ENCODE results near the gene ZNF280B.
"Not testable (repeated sequence)": the region's sequence is repeated elsewhere in the genome, so short reads cannot be mapped to it uniquely, and the experiment has no call there.

ZNF280B gene

DNA sequence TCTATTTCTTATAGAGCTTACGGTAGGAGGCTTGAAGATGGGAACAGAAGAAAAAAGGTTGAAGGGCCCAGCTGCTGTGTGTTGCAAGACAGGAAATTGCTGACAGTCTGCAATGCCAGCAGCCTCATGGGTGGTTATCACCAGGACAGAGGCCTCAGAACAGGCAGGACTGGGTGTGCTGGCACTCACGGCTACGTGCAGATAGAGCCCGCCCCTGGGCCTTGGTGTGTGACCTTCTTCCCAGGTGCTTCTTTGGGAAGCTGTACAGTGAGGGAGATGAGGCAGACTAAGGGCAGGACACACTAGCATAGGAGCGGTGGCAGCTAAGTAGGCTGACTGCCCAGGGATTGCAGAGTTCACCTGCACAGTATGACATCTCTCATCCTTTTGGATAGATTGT, 37.9 kb upstream of the ZNF280B start:
- no peaks in the 10 kb centered on the region for H3K36me3 Mint-ChIP-seq
- no peak for ATAC-seq
- no peak overlapping the region for H3K4me3 Mint-ChIP-seq
- no peak for DNase-seq (ENCODE audit: low spot score in 2 of 2)
- no peak overlapping the region for H3K27ac Mint-ChIP-seq
- H3K4me1 Mint-ChIP-seq, result no peaks in the 10 kb centered on the region
- no peaks in the 10 kb centered on the region for H3K9me3 Mint-ChIP-seq

GRCh38 chr22:22545084-22545483, 36.5 kb upstream of the ZNF280B start:
- Mint-ChIP-seq H3K4me3 (no peak overlapping the region), H3K4me1 (no peaks in the 10 kb centered on the region), H3K9me3 (no peaks in the 10 kb centered on the region), H3K27ac (no peak overlapping the region), H3K36me3 (no peaks in the 10 kb centered on the region)
- DNase-seq (ENCODE audit: low spot score in 2 of 2) (no peak), ATAC-seq (no peak)

DNA sequence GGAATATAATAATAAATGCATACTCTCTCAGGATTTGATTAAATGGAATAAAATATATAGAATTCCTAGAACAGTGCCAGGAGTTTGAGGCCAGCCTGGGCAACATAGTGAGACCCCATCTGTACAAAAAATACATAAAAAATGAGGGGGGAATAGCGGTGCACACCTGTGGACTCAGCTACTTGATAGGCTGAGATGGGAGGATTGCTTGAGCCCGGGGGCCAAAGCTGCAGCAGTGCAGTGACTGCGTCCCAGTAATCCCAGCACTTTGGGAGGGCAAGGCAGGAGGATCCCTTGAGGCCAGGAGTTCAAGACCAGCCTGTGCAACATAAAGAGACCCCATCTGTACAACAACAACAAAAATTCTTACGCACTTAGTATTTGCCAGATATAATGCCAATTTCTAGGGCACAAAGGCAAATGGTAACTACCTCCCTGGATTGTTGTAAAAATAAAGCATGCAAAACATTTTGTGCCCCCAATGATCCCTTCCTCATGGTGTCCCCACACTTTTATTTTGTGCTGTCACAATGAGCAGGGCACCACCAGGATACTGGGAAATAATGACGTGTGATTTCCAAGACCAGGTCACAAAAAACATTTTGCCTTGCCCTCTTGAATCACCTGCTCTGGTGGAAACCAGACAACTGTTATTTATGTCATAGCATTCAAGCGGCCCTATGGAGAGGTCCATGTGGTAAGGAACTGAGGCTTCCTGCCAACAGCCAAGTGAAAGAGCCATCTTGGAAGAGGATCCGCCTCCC, 29.9 kb upstream of the ZNF280B start:
- no peak for DNase-seq (ENCODE audit: low spot score in 2 of 2)
- H3K4me3 Mint-ChIP-seq, result no peak overlapping the region
- H3K36me3 Mint-ChIP-seq, result no peaks in the 10 kb centered on the region
- no peaks in the 10 kb centered on the region for H3K4me1 Mint-ChIP-seq
- H3K27ac Mint-ChIP-seq, result no peak overlapping the region
- H3K9me3 Mint-ChIP-seq, result no peaks in the 10 kb centered on the region
- ATAC-seq, result no peak

DNA sequence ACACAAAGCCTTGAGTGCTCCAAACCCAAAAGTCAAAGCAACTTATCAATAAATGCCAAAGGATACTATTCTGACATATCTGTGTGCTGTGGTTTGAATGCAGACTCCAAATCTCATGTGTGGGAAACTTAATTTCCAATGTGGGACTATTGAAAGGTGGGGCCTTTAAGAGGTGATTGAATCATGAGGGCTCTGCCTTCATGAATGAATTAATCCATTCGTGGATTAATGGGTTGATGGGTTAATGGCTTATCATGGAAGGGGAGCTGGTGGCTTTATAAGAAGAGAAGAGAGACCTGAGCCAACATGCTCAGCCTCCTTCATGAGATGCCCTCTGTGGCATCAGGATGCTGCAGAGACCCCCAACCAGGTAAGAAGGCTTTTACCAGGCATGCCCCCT, 28.4 kb upstream of the ZNF280B start:
- Mint-ChIP-seq H3K4me3 (no peak overlapping the region), H3K4me1 (no peaks in the 10 kb centered on the region), H3K9me3 (no peaks in the 10 kb centered on the region), H3K36me3 (no peaks in the 10 kb centered on the region), H3K27ac (no peak overlapping the region)
- ATAC-seq, result no peak
- DNase-seq (ENCODE audit: low spot score in 2 of 2), result no peak

DNA sequence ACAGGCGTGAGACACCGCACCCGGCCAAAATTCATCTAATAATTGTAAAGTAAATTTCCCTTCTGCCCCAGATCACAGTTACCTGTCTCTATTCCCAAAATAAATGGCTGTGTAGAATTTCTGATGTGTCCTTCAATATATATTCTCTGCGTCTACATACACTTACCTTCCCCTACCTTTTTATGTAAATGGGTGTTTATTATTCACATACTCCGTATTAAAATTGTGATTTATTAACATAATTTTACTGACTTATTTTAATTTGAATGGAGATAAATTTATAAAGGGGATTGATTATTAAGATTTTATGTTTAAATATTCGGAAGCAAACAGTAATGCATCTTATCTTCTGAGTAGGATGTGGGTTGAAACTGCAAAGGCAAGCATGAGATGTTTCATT, 28.0 kb upstream of the ZNF280B start:
- DNase-seq (ENCODE audit: low spot score in 2 of 2), result no peak
- no peak for ATAC-seq
- no peaks in the 10 kb centered on the region for H3K9me3 Mint-ChIP-seq
- H3K4me3 Mint-ChIP-seq, result no peak overlapping the region
- no peak overlapping the region for H3K27ac Mint-ChIP-seq
- H3K36me3 Mint-ChIP-seq, result no peaks in the 10 kb centered on the region
- H3K4me1 Mint-ChIP-seq, result no peaks in the 10 kb centered on the region

DNA sequence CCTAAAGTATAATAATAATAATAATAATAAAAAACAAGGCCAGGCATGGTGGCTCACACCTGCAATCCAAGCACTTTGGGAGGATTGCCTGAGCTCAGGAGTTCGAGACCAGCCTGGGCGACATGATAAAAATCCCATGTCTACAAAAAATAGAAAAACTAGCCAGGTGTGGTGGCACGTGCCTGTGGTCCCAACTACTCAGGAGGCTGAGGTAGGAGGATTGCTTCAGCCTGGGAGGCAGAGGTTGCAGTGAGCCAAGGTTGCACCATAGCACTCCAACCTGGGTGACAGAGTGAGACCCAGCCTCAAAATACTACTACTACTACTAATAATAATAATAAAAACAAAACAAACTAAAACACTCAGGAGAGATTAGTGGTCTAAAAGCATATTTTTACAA, 27.1 kb upstream of the ZNF280B start:
- no peaks in the 10 kb centered on the region for H3K9me3 Mint-ChIP-seq
- H3K27ac Mint-ChIP-seq, result no peak overlapping the region
- no peak for ATAC-seq
- no peak for DNase-seq (ENCODE audit: low spot score in 2 of 2)
- H3K36me3 Mint-ChIP-seq, result no peaks in the 10 kb centered on the region
- no peak overlapping the region for H3K4me3 Mint-ChIP-seq
- no peaks in the 10 kb centered on the region for H3K4me1 Mint-ChIP-seq

GRCh38 chr22:22534604-22535415, 26.3 kb upstream of the ZNF280B start:
- no peaks in the 10 kb centered on the region for H3K4me1 Mint-ChIP-seq
- ATAC-seq, result no peak
- no peak overlapping the region for H3K27ac Mint-ChIP-seq
- DNase-seq (ENCODE audit: low spot score in 2 of 2), result no peak
- no peak overlapping the region for H3K4me3 Mint-ChIP-seq
- H3K9me3 Mint-ChIP-seq, result no peaks in the 10 kb centered on the region
- no peaks in the 10 kb centered on the region for H3K36me3 Mint-ChIP-seq

DNA sequence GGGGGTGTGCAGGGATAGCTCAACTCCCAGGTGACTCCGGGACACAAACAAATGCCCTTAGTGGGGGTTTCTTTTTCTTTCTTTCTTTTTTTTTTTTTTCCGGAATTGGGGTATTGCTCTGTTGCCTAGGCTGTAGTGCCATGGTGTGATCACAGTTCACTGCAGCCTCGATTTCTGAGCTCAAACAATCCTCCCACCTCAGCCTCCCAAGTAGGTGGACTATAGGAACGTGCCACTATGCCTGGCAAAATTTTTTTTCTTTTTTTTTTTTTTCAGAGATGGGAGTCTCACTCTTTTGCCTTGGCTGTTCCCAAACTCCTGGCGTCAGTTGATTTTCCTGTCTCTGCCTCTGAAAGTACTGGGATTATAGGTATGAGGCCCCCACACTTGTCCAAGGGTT, 25.3 kb upstream of the ZNF280B start:
- Mint-ChIP-seq H3K36me3 (no peaks in the 10 kb centered on the region), H3K9me3 (no peaks in the 10 kb centered on the region), H3K4me1 (no peaks in the 10 kb centered on the region), H3K27ac (no peak overlapping the region), H3K4me3 (no peak overlapping the region)
- ATAC-seq (no peak), DNase-seq (ENCODE audit: low spot score in 2 of 2) (no peak)

- no peak overlapping the region for H3K4me3 Mint-ChIP-seq
- no peak for DNase-seq (ENCODE audit: low spot score in 2 of 2)
- ATAC-seq, result no peak
- H3K27ac Mint-ChIP-seq, result no peak overlapping the region
- H3K36me3 Mint-ChIP-seq, result no peaks in the 10 kb centered on the region
- H3K9me3 Mint-ChIP-seq, result no peaks in the 10 kb centered on the region
- H3K4me1 Mint-ChIP-seq, result no peaks in the 10 kb centered on the region
Observed at GRCh38 chr22:22533417-22533816, 24.9 kb upstream of the ZNF280B start.

- not testable (repeated sequence) for ATAC-seq; H3K4me3 Mint-ChIP-seq; H3K4me1 Mint-ChIP-seq; DNase-seq (ENCODE audit: low spot score in 2 of 2); H3K36me3 Mint-ChIP-seq; H3K9me3 Mint-ChIP-seq; H3K27ac Mint-ChIP-seq
Observed at GRCh38 chr22:22532547-22533071, 24.1 kb upstream of the ZNF280B start.

DNA sequence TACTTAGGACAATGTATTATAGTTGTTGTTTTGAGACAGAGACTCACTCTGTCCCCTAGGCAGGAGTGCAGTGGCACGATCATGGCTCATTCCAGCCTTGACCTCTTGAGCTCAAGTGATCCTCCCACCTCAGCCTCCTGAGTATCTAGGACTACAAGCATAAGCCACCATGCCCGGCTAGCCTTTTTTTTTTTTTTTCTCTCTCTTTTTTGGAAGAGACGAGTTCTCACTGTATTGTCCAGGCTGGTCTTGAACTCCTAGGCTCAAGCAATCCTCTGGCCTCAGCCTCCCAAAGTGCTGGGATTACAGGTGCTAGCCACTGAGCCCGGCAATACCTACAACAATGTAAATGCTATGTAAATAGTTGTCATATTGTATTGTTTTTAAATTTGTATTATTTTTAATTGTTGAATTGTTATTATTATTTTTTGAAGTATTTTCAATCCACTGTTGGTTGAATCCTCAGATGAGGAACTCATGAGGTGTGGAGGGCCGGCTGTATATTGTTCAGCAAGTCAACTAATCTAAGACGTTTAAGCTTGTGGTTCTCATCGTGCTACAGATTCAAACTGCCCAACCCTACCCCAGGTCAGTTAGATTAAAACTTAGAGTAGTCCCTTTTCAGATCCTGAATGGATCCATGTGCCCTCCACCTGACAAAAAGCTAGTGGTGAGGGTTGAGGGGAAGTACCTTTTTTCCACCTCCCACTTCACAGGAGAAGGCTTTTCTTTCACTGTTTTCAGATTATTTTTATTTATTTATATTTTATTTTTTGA, 23.4 kb upstream of the ZNF280B start:
- Mint-ChIP-seq H3K36me3 (no peaks in the 10 kb centered on the region), H3K4me3 (no peak overlapping the region), H3K4me1 (no peaks in the 10 kb centered on the region), H3K9me3 (no peaks in the 10 kb centered on the region), H3K27ac (no peak overlapping the region)
- DNase-seq (ENCODE audit: low spot score in 2 of 2), result no peak
- no peak for ATAC-seq

DNA sequence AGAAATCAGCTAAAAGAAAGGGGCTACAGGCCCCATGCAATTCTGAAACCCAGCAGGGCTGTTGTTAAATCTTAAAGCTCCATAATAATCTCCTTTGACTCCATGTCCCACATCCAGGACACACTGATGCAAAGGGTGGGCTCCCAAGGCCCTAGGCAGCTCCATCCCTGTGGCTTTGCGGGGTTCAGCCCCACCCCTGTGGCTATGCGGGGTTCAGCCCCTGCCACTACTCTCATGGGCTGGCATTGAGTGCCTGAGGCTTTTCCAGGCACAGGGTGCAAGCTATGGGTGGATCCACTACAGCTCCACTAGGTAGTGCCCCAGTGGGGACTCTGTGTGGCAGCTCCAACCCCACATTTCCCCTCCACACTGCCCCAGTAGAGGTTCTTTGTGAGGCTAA, 20.2 kb upstream of the ZNF280B start:
- Mint-ChIP-seq H3K9me3 (no peaks in the 10 kb centered on the region), H3K27ac (no peak overlapping the region), H3K4me3 (no peak overlapping the region), H3K36me3 (no peaks in the 10 kb centered on the region), H3K4me1 (no peaks in the 10 kb centered on the region)
- ATAC-seq (no peak), DNase-seq (ENCODE audit: low spot score in 2 of 2) (no peak)

GRCh38 chr22:22527312-22527711, 18.8 kb upstream of the ZNF280B start:
- Mint-ChIP-seq H3K27ac (no peak overlapping the region), H3K36me3 (no peaks in the 10 kb centered on the region), H3K9me3 (no peaks in the 10 kb centered on the region), H3K4me1 (no peaks in the 10 kb centered on the region), H3K4me3 (no peak overlapping the region)
- DNase-seq (ENCODE audit: low spot score in 2 of 2) (no peak), ATAC-seq (no peak)

GRCh38 chr22:22526125-22526912, 17.8 kb upstream of the ZNF280B start:
- Mint-ChIP-seq H3K4me1 (no peaks in the 10 kb centered on the region), H3K9me3 (no peaks in the 10 kb centered on the region), H3K27ac (no peak overlapping the region), H3K36me3 (no peaks in the 10 kb centered on the region), H3K4me3 (no peak overlapping the region)
- DNase-seq (ENCODE audit: low spot score in 2 of 2) (no peak), ATAC-seq (no peak)

DNA sequence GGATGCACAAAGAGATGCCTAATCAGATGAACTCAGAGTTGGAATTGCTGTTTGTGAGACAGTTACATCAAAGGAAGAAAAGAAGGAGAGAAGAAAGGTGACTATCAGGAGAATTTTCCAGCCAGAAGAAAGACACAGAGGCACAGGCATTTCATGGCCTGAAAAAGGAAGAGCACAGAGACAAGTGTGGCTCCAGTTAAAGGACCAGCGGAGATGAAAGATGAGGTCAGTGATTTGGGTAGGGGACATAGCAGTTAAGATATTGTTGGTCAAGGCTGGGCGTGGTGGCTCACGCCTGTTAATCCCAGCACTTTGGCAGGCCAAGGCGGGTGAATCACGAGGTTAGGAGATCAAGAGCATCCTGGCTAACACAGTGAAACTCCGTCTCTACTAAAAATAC, 15.0 kb upstream of the ZNF280B start:
- H3K36me3 Mint-ChIP-seq, result no peaks in the 10 kb centered on the region
- H3K27ac Mint-ChIP-seq, result no peak overlapping the region
- DNase-seq (ENCODE audit: low spot score in 2 of 2) (no peak), ATAC-seq (no peak)
- no peak overlapping the region for H3K4me3 Mint-ChIP-seq
- H3K9me3 Mint-ChIP-seq, result no peaks in the 10 kb centered on the region
- no peaks in the 10 kb centered on the region for H3K4me1 Mint-ChIP-seq

Data from stimulated activated effector memory CD8-positive, alpha-beta T cell treated with anti-CD3 and anti-CD28 coated beads, Interleukin-12 subunit alpha, Interleukin-12 subunit beta, amount 100 ng/mL, for 72 hours (primary cell).